HG03095 (cell line): ENCODE data around the gene MTHFD1L.
A peak's percentile ranks its signal among the peaks of the same experiment; 100 is the strongest.

Experiments
- ATAC-seq: cut with Tn5 transposase; IDR thresholded peaks from one replicate; pipeline ENCODE4 v1.9.1; 2021; ENCODE audit warnings: moderate library complexity; ENCODE audit not compliant: unreplicated experiment

MTHFD1L gene

GRCh38 chr6:151010071-151010470 lies 144.6 kb downstream of the MTHFD1L start:
- ATAC-seq = no peak

GRCh38 chr6:151012321-151013294 lies 147.1 kb downstream of the MTHFD1L start:
- no peak for ATAC-seq

GRCh38 chr6:151014404-151015100 lies 149.1 kb downstream of the MTHFD1L start:
- ATAC-seq = peak; percentile 63

GRCh38 chr6:151015101-151015700 lies 149.7 kb downstream of the MTHFD1L start:
- no peak for ATAC-seq

GRCh38 chr6:151016107-151016506 lies 150.6 kb downstream of the MTHFD1L start:
- no peak for ATAC-seq

GRCh38 chr6:151018046-151018445 lies 152.5 kb downstream of the MTHFD1L start:
- no peak for ATAC-seq

- no peak for ATAC-seq
These were observed 153.6 kb downstream of the MTHFD1L start for GRCh38 chr6:151018911-151019782.

GRCh38 chr6:151021896-151022295 lies 156.4 kb downstream of the MTHFD1L start:
- no peak for ATAC-seq

- no peak for ATAC-seq
These were observed 157.0 kb downstream of the MTHFD1L start for GRCh38 chr6:151022492-151022891.

GRCh38 chr6:151023342-151023741 lies 157.8 kb downstream of the MTHFD1L start:
- ATAC-seq = no peak

- ATAC-seq = no peak
These were observed 159.1 kb downstream of the MTHFD1L start for GRCh38 chr6:151024597-151024996.

- ATAC-seq = no peak
These were observed 159.6 kb downstream of the MTHFD1L start for GRCh38 chr6:151025076-151025475.

GRCh38 chr6:151026041-151026663 lies 160.7 kb downstream of the MTHFD1L start:
- ATAC-seq = no peak

GRCh38 chr6:151027295-151027747 lies 161.8 kb downstream of the MTHFD1L start:
- no peak for ATAC-seq

GRCh38 chr6:151027936-151028838 lies 162.7 kb downstream of the MTHFD1L start:
- no peak for ATAC-seq

- no peak for ATAC-seq
These were observed 164.5 kb downstream of the MTHFD1L start for GRCh38 chr6:151029970-151030369.

- no peak for ATAC-seq
These were observed 166.5 kb downstream of the MTHFD1L start for GRCh38 chr6:151032034-151032433.

GRCh38 chr6:151034825-151035781 lies 169.6 kb downstream of the MTHFD1L start:
- ATAC-seq = no peak
